ENCODE data around the gene RPS27L.

- TF ChIP-seq, protein P1, sequence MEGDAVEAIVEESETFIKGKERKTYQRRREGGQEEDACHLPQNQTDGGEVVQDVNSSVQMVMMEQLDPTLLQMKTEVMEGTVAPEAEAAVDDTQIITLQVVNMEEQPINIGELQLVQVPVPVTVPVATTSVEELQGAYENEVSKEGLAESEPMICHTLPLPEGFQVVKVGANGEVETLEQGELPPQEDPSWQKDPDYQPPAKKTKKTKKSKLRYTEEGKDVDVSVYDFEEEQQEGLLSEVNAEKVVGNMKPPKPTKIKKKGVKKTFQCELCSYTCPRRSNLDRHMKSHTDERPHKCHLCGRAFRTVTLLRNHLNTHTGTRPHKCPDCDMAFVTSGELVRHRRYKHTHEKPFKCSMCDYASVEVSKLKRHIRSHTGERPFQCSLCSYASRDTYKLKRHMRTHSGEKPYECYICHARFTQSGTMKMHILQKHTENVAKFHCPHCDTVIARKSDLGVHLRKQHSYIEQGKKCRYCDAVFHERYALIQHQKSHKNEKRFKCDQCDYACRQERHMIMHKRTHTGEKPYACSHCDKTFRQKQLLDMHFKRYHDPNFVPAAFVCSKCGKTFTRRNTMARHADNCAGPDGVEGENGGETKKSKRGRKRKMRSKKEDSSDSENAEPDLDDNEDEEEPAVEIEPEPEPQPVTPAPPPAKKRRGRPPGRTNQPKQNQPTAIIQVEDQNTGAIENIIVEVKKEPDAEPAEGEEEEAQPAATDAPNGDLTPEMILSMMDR (IDR thresholded peaks at IDR 0.05): no peak
- no peak for TF ChIP-seq EZH2 (IDR thresholded peaks at IDR 0.05; ENCODE audit: borderline replicate concordance, insufficient read depth, low read depth, low read length, poor library complexity, severe bottlenecking)
These were observed 38.3 kb upstream of the RPS27L start for GRCh38 chr15:63195569-63196015.
